H9 (cell line): ENCODE data around the gene RANBP17. TPM values are rescaled to one million over a fixed set of nuclear protein-coding genes. Genes with fewer than 3 reads are reported as not detected.

Experiments used
- DNase-seq: peaks from one replicate; pipeline ENCODE4 v3.0.0-alpha.2; 2017
- H2AFZ ChIP-seq: one replicate; pipeline ENCODE4 v1.6.1; 2013; ENCODE audit warnings: mild to moderate bottlenecking, low read length, control low read depth, moderate library complexity
- H2AK5ac ChIP-seq: 2 replicates; pipeline ENCODE4 v1.6.1; 2013; ENCODE audit warnings: low read length, control low read depth, mixed read lengths; ENCODE audit not compliant: insufficient read length
- H2BK120ac ChIP-seq: one replicate; pipeline ENCODE4 v1.6.1; 2013; ENCODE audit warnings: low read depth, mild to moderate bottlenecking, low read length, control low read depth, inconsistent platforms; ENCODE audit not compliant: poor library complexity, severe bottlenecking
- H2BK12ac ChIP-seq: 2 replicates; pipeline ENCODE4 v1.6.1; 2013; ENCODE audit warnings: low read length, control low read depth, mixed read lengths, low read depth; ENCODE audit not compliant: insufficient read length
- H2BK15ac ChIP-seq: 2 replicates; pipeline ENCODE4 v1.6.1; 2013; ENCODE audit warnings: low read depth, low read length, control low read depth
- H2BK20ac ChIP-seq: one replicate; pipeline ENCODE4 v1.6.1; 2013; ENCODE audit warnings: low read depth, mild to moderate bottlenecking, low read length, control low read depth, inconsistent platforms; ENCODE audit not compliant: poor library complexity, severe bottlenecking
- H2BK5ac ChIP-seq: 2 replicates; pipeline ENCODE4 v1.6.1; 2013; ENCODE audit warnings: low read length, control low read depth, mixed read lengths; ENCODE audit not compliant: insufficient read length
- H3K14ac ChIP-seq: 2 replicates; pipeline ENCODE4 v1.6.1; 2013; ENCODE audit warnings: low read length, control low read depth; ENCODE audit not compliant: insufficient read depth
- H3K18ac ChIP-seq: 2 replicates; pipeline ENCODE4 v1.6.1; 2013; ENCODE audit warnings: low read depth, mild to moderate bottlenecking, mixed read lengths, low read length, control low read depth; ENCODE audit not compliant: insufficient read length
- H3K23ac ChIP-seq: 2 replicates; pipeline ENCODE4 v1.6.1; 2013; ENCODE audit warnings: low read length, control low read depth, mixed read lengths, low read depth; ENCODE audit not compliant: insufficient read length
- H3K23me2 ChIP-seq: 2 replicates; pipeline ENCODE4 v1.6.1; 2013; ENCODE audit warnings: low read depth, mild to moderate bottlenecking, mixed read lengths, low read length, control low read depth; ENCODE audit not compliant: insufficient read length, poor library complexity, severe bottlenecking
- H3K27ac ChIP-seq: 2 replicates; pipeline ENCODE4 v1.5.1; 2013; ENCODE audit warnings: low read length, control low read depth, mixed read lengths, low read depth; ENCODE audit not compliant: insufficient read length
- H3K27me3 ChIP-seq: 2 replicates; pipeline ENCODE4 v1.6.1; 2013; ENCODE audit warnings: low read length, control low read depth, inconsistent platforms; ENCODE audit not compliant: insufficient read depth
- H3K4ac ChIP-seq: 2 replicates; pipeline ENCODE4 v1.6.1; 2013; ENCODE audit warnings: low read depth, mild to moderate bottlenecking, control low read depth, inconsistent platforms, low read length, moderate library complexity
- H3K4me1 ChIP-seq: 2 replicates; pipeline ENCODE4 v1.6.1; 2013; ENCODE audit warnings: low read length, control low read depth, inconsistent platforms; ENCODE audit not compliant: insufficient read depth
- H3K4me2 ChIP-seq: 2 replicates; pipeline ENCODE4 v1.6.1; 2013; ENCODE audit warnings: low read length, control low read depth, mixed read lengths; ENCODE audit not compliant: insufficient read length, insufficient read depth
- H3K56ac ChIP-seq: 2 replicates; pipeline ENCODE4 v1.6.1; 2013; ENCODE audit warnings: low read depth, mild to moderate bottlenecking, mixed read lengths, low read length, control low read depth; ENCODE audit not compliant: insufficient read length
- H3K79me1 ChIP-seq: 2 replicates; pipeline ENCODE4 v1.6.1; 2013; ENCODE audit warnings: low read depth, mild to moderate bottlenecking, moderate library complexity, low read length, control low read depth, inconsistent platforms; ENCODE audit not compliant: insufficient read depth, poor library complexity, severe bottlenecking
- H3K79me2 ChIP-seq: 2 replicates; pipeline ENCODE4 v1.6.1; 2013; ENCODE audit warnings: low read length, control low read depth, inconsistent platforms; ENCODE audit not compliant: insufficient read depth
- H3K9ac ChIP-seq: 2 replicates; pipeline ENCODE4 v1.6.1; 2013; ENCODE audit warnings: low read length, control low read depth, mixed read lengths; ENCODE audit not compliant: insufficient read length; ENCODE audit errors: extremely low read depth
- H3K9me3 ChIP-seq: one replicate; pipeline ENCODE4 v1.6.1; 2013; ENCODE audit warnings: low read depth, low read length, inconsistent platforms; ENCODE audit not compliant: control insufficient read depth
- H3T11ph ChIP-seq: one replicate; pipeline ENCODE4 v1.6.1; 2013; ENCODE audit warnings: mild to moderate bottlenecking, low read length, control low read depth, inconsistent platforms
- H4K20me1 ChIP-seq: one replicate; pipeline ENCODE4 v1.6.1; 2013; ENCODE audit not compliant: control insufficient read depth, insufficient read length, insufficient read depth
- H4K5ac ChIP-seq: 2 replicates; pipeline ENCODE4 v1.6.1; 2013; ENCODE audit warnings: low read depth, mild to moderate bottlenecking, mixed read lengths, low read length, control low read depth; ENCODE audit not compliant: insufficient read length
- H4K8ac ChIP-seq: replicated peaks from 2 replicates; pipeline ENCODE4 v1.6.1; 2013; ENCODE audit warnings: low read length, control low read depth, mixed read lengths, low read depth; ENCODE audit not compliant: insufficient read length
- H4K91ac ChIP-seq: 2 replicates; pipeline ENCODE4 v1.6.1; 2013; ENCODE audit warnings: low read depth, mild to moderate bottlenecking, moderate library complexity, mixed read lengths, low read length, control low read depth; ENCODE audit not compliant: insufficient read length
- H3K27ac Mint-ChIP-seq, 3 experiments: 2 replicates in 2 of 3; 3 replicates in 1 of 3; pipeline ENCODE4 v1.8.0; 2020 to 2021; ENCODE audit warnings: mixed read lengths in 3 of 3, mild to moderate bottlenecking in 1 of 3, moderate library complexity in 1 of 3
- H3K27me3 Mint-ChIP-seq: 2 replicates; pipeline ENCODE4 v1.8.0; 2021; ENCODE audit warnings: low read depth, mild to moderate bottlenecking, moderate library complexity, mixed read lengths
- H3K36me3 Mint-ChIP-seq, 3 experiments: 2 replicates in 2 of 3; 3 replicates in 1 of 3; pipeline ENCODE4 v1.8.0; 2020 to 2021; ENCODE audit warnings: low read depth in 3 of 3, mixed read lengths in 3 of 3; ENCODE audit not compliant: insufficient read depth in 1 of 3
- H3K4me1 Mint-ChIP-seq, 2 experiments: 2 replicates each; pipeline ENCODE4 v1.8.0; 2020; ENCODE audit warnings: mixed read lengths in 2 of 2
- H3K4me3 Mint-ChIP-seq, 2 experiments: 2 replicates in 1 of 2; 3 replicates in 1 of 2; pipeline ENCODE4 v1.8.0; 2020 to 2021; ENCODE audit warnings: mild to moderate bottlenecking in 2 of 2, mixed read lengths in 2 of 2, moderate library complexity in 1 of 2
- H3K9me3 Mint-ChIP-seq, 2 experiments: 2 replicates in 1 of 2; 3 replicates in 1 of 2; pipeline ENCODE4 v1.8.0; 2020; ENCODE audit warnings: mild to moderate bottlenecking in 2 of 2, mixed read lengths in 2 of 2, moderate library complexity in 1 of 2
- total RNA-seq: library from RNA; stranded (reverse); gene quantifications from 2 replicates; pipeline ENCODE4 v1.2.1, GENCODE V29; 2021
- TF ChIP-seq, protein P1 (sequence below): fragments of 200-600 bp; sonication (generic); conservative IDR thresholded peaks from 3 replicates; pipeline ENCODE4 v1.8.0; 2021; ENCODE audit warnings: antibody characterized with exemption, mild to moderate bottlenecking

The RANBP17 gene
- total RNA-seq, 1 experiment from 2014 or later = 16.5 TPM

DNA sequence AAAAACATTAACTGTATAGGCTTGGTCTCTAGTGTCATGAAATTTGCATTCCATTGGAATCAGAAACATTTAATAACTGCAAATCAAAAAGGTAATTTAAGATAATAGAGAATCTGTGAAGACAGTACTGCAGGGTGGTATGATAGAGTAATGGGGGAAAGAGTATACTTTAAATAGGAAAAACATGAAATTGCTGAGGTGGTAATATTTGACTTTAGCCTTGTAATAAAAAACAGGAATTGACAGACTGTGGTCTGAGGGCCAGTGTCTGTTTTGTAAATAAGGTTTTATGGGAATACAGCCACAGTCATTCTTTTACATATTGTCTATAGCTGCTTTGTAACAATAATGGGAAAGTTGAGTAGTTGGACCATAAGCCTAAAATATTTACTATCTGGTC lies 162.3 kb downstream of the RANBP17 start:
- Histone ChIP-seq H3K4ac (no peak overlapping the region), H3K9ac (no peak overlapping the region), H3K79me1 (no peaks in the 10 kb centered on the region), H4K8ac (no peak overlapping the region), H3K27ac (no peak overlapping the region), H2BK120ac (no peak overlapping the region), H3K56ac (no peak overlapping the region), H3K14ac (no peak overlapping the region), H3K18ac (no peak overlapping the region), H2BK12ac (no peak overlapping the region), H2BK5ac (no peak overlapping the region), H3K9me3 (no peaks in the 10 kb centered on the region), H4K91ac (no peak overlapping the region), H2AFZ (no peak overlapping the region), H2BK20ac (no peak overlapping the region), H3K23ac (no peak overlapping the region), H2BK15ac (no peak overlapping the region), H3K27me3 (no peaks in the 10 kb centered on the region), H4K20me1 (no peaks in the 10 kb centered on the region), H3K4me1 (no peaks in the 10 kb centered on the region), H4K5ac (no peak overlapping the region), H2AK5ac (no peak overlapping the region), H3K23me2 (no peaks in the 10 kb centered on the region), H3K79me2 (no peaks in the 10 kb centered on the region; the same call in 1 of the 2 replicates), H3K4me2 (no peak overlapping the region), H3T11ph (no peak overlapping the region)
- TF ChIP-seq, protein P1, sequence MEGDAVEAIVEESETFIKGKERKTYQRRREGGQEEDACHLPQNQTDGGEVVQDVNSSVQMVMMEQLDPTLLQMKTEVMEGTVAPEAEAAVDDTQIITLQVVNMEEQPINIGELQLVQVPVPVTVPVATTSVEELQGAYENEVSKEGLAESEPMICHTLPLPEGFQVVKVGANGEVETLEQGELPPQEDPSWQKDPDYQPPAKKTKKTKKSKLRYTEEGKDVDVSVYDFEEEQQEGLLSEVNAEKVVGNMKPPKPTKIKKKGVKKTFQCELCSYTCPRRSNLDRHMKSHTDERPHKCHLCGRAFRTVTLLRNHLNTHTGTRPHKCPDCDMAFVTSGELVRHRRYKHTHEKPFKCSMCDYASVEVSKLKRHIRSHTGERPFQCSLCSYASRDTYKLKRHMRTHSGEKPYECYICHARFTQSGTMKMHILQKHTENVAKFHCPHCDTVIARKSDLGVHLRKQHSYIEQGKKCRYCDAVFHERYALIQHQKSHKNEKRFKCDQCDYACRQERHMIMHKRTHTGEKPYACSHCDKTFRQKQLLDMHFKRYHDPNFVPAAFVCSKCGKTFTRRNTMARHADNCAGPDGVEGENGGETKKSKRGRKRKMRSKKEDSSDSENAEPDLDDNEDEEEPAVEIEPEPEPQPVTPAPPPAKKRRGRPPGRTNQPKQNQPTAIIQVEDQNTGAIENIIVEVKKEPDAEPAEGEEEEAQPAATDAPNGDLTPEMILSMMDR = no peak
- no peak for DNase-seq
- Mint-ChIP-seq H3K27me3 (no peaks in the 10 kb centered on the region), H3K9me3 (peaks cover 12 to 21% of the 10 kb centered on the region in 2 experiments), H3K36me3 (peaks cover 13 to 23% (median 16%) of the 10 kb centered on the region in 3 experiments), H3K4me3 (no peak overlapping the region), H3K4me1 (no peaks in the 10 kb centered on the region), H3K27ac (no peak overlapping the region)
